SK-N-SH (cell line): Measurements from ENCODE around the gene EIPR1. TPM values are rescaled to one million over a fixed set of nuclear protein-coding genes. Genes with fewer than 3 reads are reported as not detected.

ENCODE experiments used
- CTCF ChIA-PET: fragments of 300-600, 350-600 bp; formaldehyde crosslinking; extraction: SDS; loops from one replicate; lab custom pipeline; 2021; lab: Yijun Ruan, JAX
- POLR2A ChIA-PET: fragments of 350-600 bp; sonication (Branson Sonifier 250); formaldehyde crosslinking; extraction: SDS; loops from one replicate; lab custom pipeline; 2020; ENCODE audit warnings: antibody characterized with exemption, inconsistent platforms; lab: Yijun Ruan, JAX
- DNase-seq: peaks from one replicate; pipeline ENCODE4 v3.0.0; 2012
- H2AFZ ChIP-seq: fragments of 200-600 bp; sonication (generic); 2 replicates; pipeline ENCODE4 v1.8.1; 2016; ENCODE audit warnings: antibody characterized with exemption, mild to moderate bottlenecking, low read depth
- H3F3A ChIP-seq: fragments of 200-600 bp; sonication (generic); replicated peaks from 2 replicates; pipeline ENCODE3; 2016; ENCODE audit warnings: antibody characterized with exemption, mild to moderate bottlenecking; ENCODE audit not compliant: insufficient read depth
- H3K27ac ChIP-seq, 2 experiments: fragments of 200-500 bp in 1 of 2; fragments of 200-600 bp in 1 of 2; sonication (Bioruptor generic) in 1 of 2; sonication (generic), shearing (Covaris generic) in 1 of 2; 2 replicates each; pipeline versions ENCODE4 v1.5.1 to v1.6.1; 2014 to 2016; ENCODE audit warnings: low read depth in 2 of 2, inconsistent platforms in 1 of 2, low read length in 1 of 2, mild to moderate bottlenecking in 1 of 2, mixed read lengths in 1 of 2
- H3K27me3 ChIP-seq: fragments of 200-600 bp; sonication (generic), shearing (Covaris generic); 2 replicates; pipeline ENCODE4 v1.6.1; 2016; ENCODE audit warnings: mixed run types; ENCODE audit not compliant: insufficient read depth
- H3K36me3 ChIP-seq, 2 experiments: fragments of 200-500 bp in 1 of 2; fragments of 200-600 bp in 1 of 2; sonication (Bioruptor generic) in 1 of 2; sonication (generic) in 1 of 2; replicated peaks in 1 of 2; 2 replicates each; pipeline versions ENCODE3 to v1.5.1; 2014 to 2016; ENCODE audit warnings: low read length in 1 of 2, mild to moderate bottlenecking in 1 of 2; ENCODE audit not compliant: insufficient read depth in 2 of 2, control insufficient read depth in 1 of 2
- H3K4me1 ChIP-seq, 2 experiments: fragments of 200-500 bp in 1 of 2; fragments of 200-600 bp in 1 of 2; sonication (Bioruptor generic) in 1 of 2; sonication (generic), shearing (Covaris generic) in 1 of 2; 2 replicates each; pipeline versions ENCODE4 v1.5.1 to v1.6.1; 2014 to 2016; ENCODE audit warnings: low read depth in 1 of 2, low read length in 1 of 2, mixed run types in 1 of 2; ENCODE audit not compliant: insufficient read depth in 2 of 2, control insufficient read depth in 1 of 2
- H3K4me2 ChIP-seq: fragments of 200-600 bp; sonication (generic), shearing (Covaris generic); 2 replicates; pipeline ENCODE4 v1.6.1; 2017; ENCODE audit warnings: mixed run types
- H3K4me3 ChIP-seq, 2 experiments: fragments of 200-500 bp in 1 of 2; fragments of 200-600 bp in 1 of 2; sonication (Bioruptor generic) in 1 of 2; sonication (generic), shearing (Covaris generic) in 1 of 2; 2 replicates each; pipeline versions ENCODE4 v1.5.1 to v1.8.1; 2014 to 2016; ENCODE audit warnings: low read depth in 2 of 2, inconsistent platforms in 1 of 2, low read length in 1 of 2, mild to moderate bottlenecking in 1 of 2, mixed read lengths in 1 of 2, moderate library complexity in 1 of 2
- H3K79me2 ChIP-seq: fragments of 200-600 bp; sonication (generic); 2 replicates; pipeline ENCODE4 v1.8.1; 2017; ENCODE audit warnings: mild to moderate bottlenecking; ENCODE audit not compliant: insufficient read depth
- H3K9ac ChIP-seq: fragments of 200-600 bp; sonication (generic); 2 replicates; pipeline ENCODE4 v1.6.1; 2017; ENCODE audit warnings: mixed run types
- H3K9me2 ChIP-seq: fragments of 200-600 bp; sonication (generic); 2 replicates; pipeline ENCODE4 v1.6.1; 2017; ENCODE audit warnings: mixed run types
- H3K9me3 ChIP-seq: fragments of 200-600 bp; sonication (generic); 2 replicates; pipeline ENCODE4 v1.6.1; 2017; ENCODE audit warnings: mixed run types, mild to moderate bottlenecking, moderate library complexity
- H4K20me1 ChIP-seq: fragments of 200-600 bp; sonication (generic); 2 replicates; pipeline ENCODE4 v1.6.1; 2017; ENCODE audit warnings: mild to moderate bottlenecking, mixed run types; ENCODE audit not compliant: insufficient read depth
- CHD2 ChIP-seq: fragments of 150-350 bp; IDR thresholded peaks from 2 replicates; pipeline ENCODE4 v1.6.1; 2018; ENCODE audit warnings: low read length; ENCODE audit not compliant: partially characterized antibody
- JUND ChIP-seq: IDR thresholded peaks from 2 replicates; pipeline ENCODE4 v1.4.0; 2012
- POLR2AphosphoS5 ChIP-seq: IDR thresholded peaks from 2 replicates; pipeline ENCODE4 v1.6.1; 2012; ENCODE audit warnings: low read depth, low read length
- RAD21 ChIP-seq: IDR thresholded peaks from 2 replicates; pipeline ENCODE4 v1.6.1; 2012; ENCODE audit warnings: mild to moderate bottlenecking, low read length
- RCOR1 ChIP-seq: fragments of 150-350 bp; IDR thresholded peaks from 2 replicates; pipeline ENCODE4 v1.6.1; 2017; ENCODE audit warnings: antibody characterized with exemption, low read length
- RFX5 ChIP-seq: IDR thresholded peaks from 2 replicates; pipeline ENCODE4 v1.6.1; 2012; ENCODE audit warnings: mild to moderate bottlenecking, improper control_type of control experiment, low read length
- TCF12 ChIP-seq: IDR thresholded peaks from 2 replicates; pipeline ENCODE4 v1.4.0; 2012
- WGBS: methylation state at CpG from one replicate; pipeline ENCODE4 v1.1.6; 2017; ENCODE audit warnings: low lambda C conversion rate; 5-methylcytosine and 5-hydroxymethylcytosine counted together
- polyA plus RNA-seq, 3 experiments: library from polyadenylated mRNA; depleted of rRNA; stranded (reverse); fragments of >200 nt; gene quantifications; 2 replicates each; pipeline ENCODE4 v1.2.3, GENCODE V29; 2012
- TF ChIP-seq, protein P1 (sequence below): IDR thresholded peaks from 2 replicates; pipeline ENCODE4; 2012
- TF ChIP-seq, protein P2 (sequence below): fragments of 150-350 bp; IDR thresholded peaks from 2 replicates; pipeline ENCODE4 v1.6.1; 2017; ENCODE audit warnings: antibody characterized with exemption, low read length, low read depth, borderline replicate concordance
- TF ChIP-seq, protein P3 (sequence below): fragments of 200-600 bp; sonication (generic); IDR thresholded peaks from 2 replicates; pipeline ENCODE4 v1.6.1; 2017; ENCODE audit warnings: antibody characterized with exemption, mild to moderate bottlenecking, moderate library complexity
- TF ChIP-seq, protein P4 (sequence below): IDR thresholded peaks from 2 replicates; pipeline ENCODE4 v1.4.0; 2012; ENCODE audit warnings: low read depth, borderline replicate concordance

The EIPR1 gene
- polyA plus RNA-seq, 1 of the 3 experiments (the other 2 are of a cell fraction), result 85.9 TPM

DNA sequence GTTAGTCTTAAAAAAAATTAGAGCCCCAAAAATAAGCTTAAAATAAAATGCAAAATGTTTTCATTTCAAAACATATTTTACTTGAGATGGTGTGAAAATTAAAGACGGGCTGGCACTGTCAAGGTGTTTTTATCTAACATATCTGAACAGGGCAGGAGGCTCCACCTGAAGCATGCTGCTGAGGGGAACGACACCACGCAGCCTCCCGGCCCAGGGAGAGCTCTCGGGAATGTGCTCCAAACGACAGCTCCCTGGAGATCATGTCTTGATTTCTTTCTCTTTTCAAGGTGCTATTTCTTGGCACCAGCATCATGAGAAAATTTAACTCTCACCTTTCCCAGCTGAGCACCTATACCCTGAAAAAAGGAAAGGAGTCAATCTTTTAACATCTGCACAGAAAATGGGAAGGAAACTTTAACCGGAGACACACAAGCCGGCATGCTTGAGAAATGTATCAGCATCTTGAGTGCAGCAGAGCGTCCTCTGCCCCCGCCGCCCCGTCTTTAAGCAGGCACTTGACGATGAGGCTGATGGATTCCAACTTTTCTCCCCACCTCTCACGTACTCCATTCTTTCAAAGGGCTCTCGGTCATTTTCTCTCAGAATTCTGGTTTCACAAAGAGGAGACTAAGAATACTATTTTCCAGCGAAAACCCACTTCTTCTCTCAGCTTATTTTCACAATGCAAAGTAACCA is 56.6 kb downstream of the EIPR1 start:
- 87% methylated on average over 16 of the region's 16 CpGs for WGBS
- Histone ChIP-seq H4K20me1 (peaks cover 21% of the 10 kb centered on the region; the same call in 1 of the 2 replicates), H3F3A (no peaks in the 10 kb centered on the region), H3K4me1 (peaks cover 0 to 3% of the 10 kb centered on the region in 2 experiments; a peak in 1 of 4 replicates), H2AFZ (no peak overlapping the region), H3K9me3 (no peaks in the 10 kb centered on the region), H3K9ac (no peak overlapping the region), H3K27me3 (no peaks in the 10 kb centered on the region), H3K36me3 (peaks cover 0 to 43% of the 10 kb centered on the region in 2 experiments), H3K27ac (no peak overlapping the region), H3K4me3 (no peak overlapping the region), H3K9me2 (no peaks in the 10 kb centered on the region), H3K79me2 (peaks cover 13% of the 10 kb centered on the region), H3K4me2 (no peak overlapping the region)
- DNase-seq, result no peak
- CTCF ChIA-PET, result interaction anchor here (0.6 to 1.3 kb wide), 4 partner anchors 9 to 120 kb away, joined by 3 to 4 read pairs (median 3); no protein-coding TSS in a partner anchor
- POLR2A ChIA-PET, result no interaction called here
- TF ChIP-seq, protein P1, sequence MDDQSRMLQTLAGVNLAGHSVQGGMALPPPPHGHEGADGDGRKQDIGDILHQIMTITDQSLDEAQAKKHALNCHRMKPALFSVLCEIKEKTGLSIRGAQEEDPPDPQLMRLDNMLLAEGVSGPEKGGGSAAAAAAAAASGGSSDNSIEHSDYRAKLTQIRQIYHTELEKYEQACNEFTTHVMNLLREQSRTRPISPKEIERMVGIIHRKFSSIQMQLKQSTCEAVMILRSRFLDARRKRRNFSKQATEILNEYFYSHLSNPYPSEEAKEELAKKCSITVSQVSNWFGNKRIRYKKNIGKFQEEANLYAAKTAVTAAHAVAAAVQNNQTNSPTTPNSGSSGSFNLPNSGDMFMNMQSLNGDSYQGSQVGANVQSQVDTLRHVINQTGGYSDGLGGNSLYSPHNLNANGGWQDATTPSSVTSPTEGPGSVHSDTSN, result no peak
- no peak for TF ChIP-seq JUND
- TF ChIP-seq, protein P2, sequence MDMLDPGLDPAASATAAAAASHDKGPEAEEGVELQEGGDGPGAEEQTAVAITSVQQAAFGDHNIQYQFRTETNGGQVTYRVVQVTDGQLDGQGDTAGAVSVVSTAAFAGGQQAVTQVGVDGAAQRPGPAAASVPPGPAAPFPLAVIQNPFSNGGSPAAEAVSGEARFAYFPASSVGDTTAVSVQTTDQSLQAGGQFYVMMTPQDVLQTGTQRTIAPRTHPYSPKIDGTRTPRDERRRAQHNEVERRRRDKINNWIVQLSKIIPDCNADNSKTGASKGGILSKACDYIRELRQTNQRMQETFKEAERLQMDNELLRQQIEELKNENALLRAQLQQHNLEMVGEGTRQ, result no peak

DNA sequence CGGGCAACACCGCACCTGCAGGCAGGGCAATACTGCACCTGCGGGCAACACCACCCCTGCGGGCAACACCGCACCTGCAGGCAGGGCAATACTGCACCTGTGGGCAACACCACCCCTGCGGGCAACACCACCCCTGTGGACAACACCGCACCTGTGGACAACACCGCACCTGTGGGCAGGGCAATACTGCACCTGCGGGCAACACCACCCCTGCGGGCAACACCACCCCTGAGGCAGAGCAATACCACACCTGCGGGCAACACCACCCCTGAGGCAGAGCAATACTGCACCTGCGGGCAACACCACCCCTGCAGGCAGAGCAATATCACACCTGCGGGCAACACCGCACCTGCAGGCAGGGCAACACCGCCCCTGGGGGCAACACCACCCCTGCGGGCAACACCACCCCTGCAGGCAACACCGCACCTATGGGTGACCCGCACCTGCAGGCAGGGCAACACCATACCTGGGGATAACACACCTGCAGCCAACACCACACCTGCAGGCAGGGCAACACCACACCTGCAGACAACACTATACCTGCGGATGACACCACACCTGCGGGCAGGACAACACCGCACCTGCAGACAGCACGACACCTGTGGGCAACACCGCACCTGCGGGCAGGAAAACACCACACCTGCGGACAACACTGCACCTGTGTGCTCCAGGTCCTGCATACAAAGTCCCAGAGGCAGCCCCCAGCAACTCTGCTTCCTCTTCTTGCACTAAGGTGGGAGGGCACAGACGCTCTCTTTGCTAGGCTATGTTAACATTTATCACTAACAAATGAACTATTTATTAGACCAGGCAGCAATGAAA is 57.7 kb downstream of the EIPR1 start:
- H3K36me3 ChIP-seq, result peaks cover 0 to 36% of the 10 kb centered on the region in 2 experiments
- H3K79me2 ChIP-seq, result peaks cover 13% of the 10 kb centered on the region
- H3K4me2 ChIP-seq, result no peak overlapping the region
- no peak overlapping the region for H3K9ac ChIP-seq
- 88% methylated on average over 10 of the region's 26 CpGs for WGBS
- peaks cover 0 to under 1% of the 10 kb centered on the region in 2 experiments; a peak in 1 of 4 replicates for H3K4me1 ChIP-seq
- H3K9me2 ChIP-seq, result no peaks in the 10 kb centered on the region
- POLR2A ChIA-PET, result no interaction called here
- CTCF ChIA-PET, result interaction anchor here (0.6 to 1.2 kb wide), 2 partner anchors 17 to 30 kb away, joined by 3 read pairs; no protein-coding TSS in a partner anchor
- H3F3A ChIP-seq, result no peaks in the 10 kb centered on the region
- TF ChIP-seq RAD21, result no peak
- no peak for TF ChIP-seq TCF12
- no peak for TF ChIP-seq JUND
- TF ChIP-seq, protein P3, sequence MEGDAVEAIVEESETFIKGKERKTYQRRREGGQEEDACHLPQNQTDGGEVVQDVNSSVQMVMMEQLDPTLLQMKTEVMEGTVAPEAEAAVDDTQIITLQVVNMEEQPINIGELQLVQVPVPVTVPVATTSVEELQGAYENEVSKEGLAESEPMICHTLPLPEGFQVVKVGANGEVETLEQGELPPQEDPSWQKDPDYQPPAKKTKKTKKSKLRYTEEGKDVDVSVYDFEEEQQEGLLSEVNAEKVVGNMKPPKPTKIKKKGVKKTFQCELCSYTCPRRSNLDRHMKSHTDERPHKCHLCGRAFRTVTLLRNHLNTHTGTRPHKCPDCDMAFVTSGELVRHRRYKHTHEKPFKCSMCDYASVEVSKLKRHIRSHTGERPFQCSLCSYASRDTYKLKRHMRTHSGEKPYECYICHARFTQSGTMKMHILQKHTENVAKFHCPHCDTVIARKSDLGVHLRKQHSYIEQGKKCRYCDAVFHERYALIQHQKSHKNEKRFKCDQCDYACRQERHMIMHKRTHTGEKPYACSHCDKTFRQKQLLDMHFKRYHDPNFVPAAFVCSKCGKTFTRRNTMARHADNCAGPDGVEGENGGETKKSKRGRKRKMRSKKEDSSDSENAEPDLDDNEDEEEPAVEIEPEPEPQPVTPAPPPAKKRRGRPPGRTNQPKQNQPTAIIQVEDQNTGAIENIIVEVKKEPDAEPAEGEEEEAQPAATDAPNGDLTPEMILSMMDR, result no peak
- TF ChIP-seq RFX5, result no peak
- TF ChIP-seq, protein P4, sequence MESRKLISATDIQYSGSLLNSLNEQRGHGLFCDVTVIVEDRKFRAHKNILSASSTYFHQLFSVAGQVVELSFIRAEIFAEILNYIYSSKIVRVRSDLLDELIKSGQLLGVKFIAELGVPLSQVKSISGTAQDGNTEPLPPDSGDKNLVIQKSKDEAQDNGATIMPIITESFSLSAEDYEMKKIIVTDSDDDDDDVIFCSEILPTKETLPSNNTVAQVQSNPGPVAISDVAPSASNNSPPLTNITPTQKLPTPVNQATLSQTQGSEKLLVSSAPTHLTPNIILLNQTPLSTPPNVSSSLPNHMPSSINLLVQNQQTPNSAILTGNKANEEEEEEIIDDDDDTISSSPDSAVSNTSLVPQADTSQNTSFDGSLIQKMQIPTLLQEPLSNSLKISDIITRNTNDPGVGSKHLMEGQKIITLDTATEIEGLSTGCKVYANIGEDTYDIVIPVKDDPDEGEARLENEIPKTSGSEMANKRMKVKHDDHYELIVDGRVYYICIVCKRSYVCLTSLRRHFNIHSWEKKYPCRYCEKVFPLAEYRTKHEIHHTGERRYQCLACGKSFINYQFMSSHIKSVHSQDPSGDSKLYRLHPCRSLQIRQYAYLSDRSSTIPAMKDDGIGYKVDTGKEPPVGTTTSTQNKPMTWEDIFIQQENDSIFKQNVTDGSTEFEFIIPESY, result no peak
- TF ChIP-seq RCOR1, result no peak
- TF ChIP-seq POLR2AphosphoS5, result no peak
- no peak for TF ChIP-seq CHD2
- H3K27ac ChIP-seq, result no peak overlapping the region
- no peak for DNase-seq
- peaks cover 21% of the 10 kb centered on the region; the same call in 1 of the 2 replicates for H4K20me1 ChIP-seq
- no peaks in the 10 kb centered on the region for H3K27me3 ChIP-seq
- no peak overlapping the region for H3K4me3 ChIP-seq
- no peak overlapping the region for H2AFZ ChIP-seq
- no peaks in the 10 kb centered on the region for H3K9me3 ChIP-seq
